NCI-H345 treated with DMSO at 0.1 percent for 48 hours (cell line): ENCODE measurements around the gene MOK.
A peak's percentile ranks its signal among the peaks of the same experiment; 100 is the strongest.
"Not testable (repeated sequence)": the region's sequence is repeated elsewhere in the genome, so short reads cannot be mapped to it uniquely, and the experiment has no call there.

Experiments
- DNase-seq: peaks from one replicate; lab custom pipeline; 2025; ENCODE audit not compliant: unreplicated experiment; lab: John Stamatoyannopoulos, UW

MOK gene, protein sequence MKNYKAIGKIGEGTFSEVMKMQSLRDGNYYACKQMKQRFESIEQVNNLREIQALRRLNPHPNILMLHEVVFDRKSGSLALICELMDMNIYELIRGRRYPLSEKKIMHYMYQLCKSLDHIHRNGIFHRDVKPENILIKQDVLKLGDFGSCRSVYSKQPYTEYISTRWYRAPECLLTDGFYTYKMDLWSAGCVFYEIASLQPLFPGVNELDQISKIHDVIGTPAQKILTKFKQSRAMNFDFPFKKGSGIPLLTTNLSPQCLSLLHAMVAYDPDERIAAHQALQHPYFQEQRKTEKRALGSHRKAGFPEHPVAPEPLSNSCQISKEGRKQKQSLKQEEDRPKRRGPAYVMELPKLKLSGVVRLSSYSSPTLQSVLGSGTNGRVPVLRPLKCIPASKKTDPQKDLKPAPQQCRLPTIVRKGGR

DNA sequence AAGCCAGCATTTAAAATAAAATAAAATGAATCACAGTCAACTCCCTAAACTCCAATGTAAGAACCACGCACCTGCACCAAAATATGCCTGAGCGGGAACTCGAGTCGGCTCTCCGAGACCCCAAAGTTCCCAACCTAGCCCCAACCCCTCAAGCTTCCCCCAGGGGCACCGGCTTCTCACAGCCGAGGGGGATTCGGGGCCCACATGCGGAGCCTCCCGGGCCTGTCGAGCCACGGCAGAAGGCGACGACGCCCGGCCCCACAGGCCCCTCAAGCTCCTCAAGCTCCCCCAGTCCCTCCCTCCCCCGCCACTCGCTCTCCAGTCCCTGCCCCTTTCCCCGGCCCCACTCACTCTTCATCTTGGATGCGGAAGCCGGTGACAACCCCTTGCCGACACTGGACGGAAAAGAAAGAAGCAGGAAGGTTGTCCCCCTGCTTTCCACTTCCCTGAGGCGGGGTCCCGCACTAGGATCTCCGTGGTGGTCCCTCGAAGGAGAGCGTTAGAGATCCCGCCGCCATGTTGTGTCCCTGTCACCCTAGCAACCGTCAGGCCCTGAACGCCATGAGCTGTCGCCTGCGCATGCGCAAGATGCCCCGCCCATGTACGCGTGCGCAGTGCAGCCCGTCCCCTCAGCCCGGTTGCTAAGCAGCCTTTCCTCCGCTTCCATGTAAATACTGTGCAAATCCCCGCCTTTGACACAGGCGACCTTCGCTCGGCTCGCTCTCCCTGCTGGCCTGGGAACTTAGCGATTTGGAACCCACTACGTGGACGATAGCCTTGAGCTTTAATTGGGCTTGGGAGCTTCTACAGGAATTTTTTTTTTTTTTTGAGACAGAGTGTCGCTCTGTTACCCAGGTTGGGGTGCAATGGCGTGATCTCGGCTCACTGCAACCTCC lies at the start of gene MOK:
TSS of gene MOK (minus strand) at position 554 of the 896 bp plus-strand sequence. CDS start at position 358, 196 bp downstream.
- DNase-seq, result peak; percentile 90

DNA sequence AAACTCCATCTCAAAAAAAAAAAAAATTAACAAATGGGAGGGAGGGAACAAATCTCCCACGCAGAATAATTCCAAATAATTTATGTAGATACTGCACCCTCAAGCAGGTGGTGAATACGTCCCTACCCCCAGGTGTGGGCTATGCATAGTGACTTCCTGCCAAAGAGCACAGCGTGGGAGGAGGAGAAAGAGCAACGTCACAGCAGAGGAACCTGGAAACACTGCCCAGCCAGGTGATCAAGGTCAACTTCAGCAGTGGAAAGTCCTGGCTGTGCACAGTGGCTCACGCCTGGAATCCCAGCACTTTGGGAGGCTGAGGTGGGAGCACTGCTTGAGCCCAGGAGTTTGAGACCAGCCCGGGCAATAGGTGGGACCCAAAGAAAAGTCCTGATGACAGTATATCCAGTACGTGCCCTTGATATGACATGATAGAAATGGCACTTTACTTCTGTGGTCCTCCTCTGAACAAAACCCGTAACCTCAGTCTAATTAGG lies 48.2 kb upstream of the MOK start:
- DNase-seq, result no peak

DNA sequence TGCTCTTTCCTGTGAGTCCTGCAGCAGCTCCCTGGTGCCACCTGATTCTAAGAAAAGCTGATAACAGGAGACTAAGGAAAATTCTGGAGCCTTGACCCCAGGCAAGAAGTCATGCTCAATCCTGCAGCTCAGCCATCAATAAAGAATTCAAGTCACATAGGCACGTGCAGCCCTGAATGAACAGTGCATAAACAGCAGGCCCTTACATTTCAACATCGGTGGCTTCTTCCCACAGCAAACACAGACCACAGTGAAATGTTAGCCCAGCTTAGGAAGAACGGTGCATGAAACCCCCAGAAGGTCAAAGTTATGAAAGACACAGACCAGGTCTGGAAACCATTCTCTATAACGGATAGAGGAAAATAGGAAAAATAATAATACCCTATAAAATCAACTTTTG lies 47.2 kb upstream of the MOK start:
- DNase-seq, result no peak

DNA sequence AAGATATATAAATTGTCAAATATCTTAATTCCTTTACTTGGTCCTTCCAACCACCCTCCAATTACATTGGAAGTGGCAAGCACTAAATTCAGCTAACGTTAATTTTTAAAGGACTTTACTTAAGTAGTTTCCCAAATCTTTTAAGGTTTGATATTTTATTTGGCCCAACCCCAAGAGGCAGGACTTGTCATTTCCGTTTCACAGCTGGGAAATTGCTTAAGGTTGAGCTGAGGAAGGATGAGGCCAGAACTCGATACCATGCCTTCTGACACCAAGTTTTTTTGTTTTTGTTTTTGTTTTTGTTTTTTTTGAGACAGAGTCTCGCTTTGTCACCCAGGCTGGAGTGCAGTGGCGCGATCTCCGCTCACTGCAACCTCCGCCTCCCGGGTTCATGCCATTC lies 46.6 kb upstream of the MOK start:
- not testable (repeated sequence) for DNase-seq

DNA sequence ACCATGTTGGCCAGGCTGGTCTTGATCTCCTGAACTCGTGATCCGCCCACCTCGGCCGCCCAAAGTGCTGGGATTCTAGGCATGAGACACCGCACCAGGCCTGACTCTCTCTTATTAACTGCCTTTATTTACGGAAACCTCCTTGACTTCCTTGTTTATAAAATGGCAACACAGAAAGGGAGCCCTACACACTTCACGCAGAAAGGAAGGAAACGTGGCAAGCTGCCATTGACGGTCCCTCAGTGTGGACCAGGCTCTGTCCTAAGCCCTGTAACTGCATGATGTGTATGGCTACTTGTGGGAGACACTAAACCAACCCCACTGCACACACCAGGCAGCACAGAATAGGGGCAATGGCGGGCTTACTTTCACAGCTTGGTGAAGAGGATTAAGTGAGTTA lies 46.1 kb upstream of the MOK start:
- no peak for DNase-seq

DNA sequence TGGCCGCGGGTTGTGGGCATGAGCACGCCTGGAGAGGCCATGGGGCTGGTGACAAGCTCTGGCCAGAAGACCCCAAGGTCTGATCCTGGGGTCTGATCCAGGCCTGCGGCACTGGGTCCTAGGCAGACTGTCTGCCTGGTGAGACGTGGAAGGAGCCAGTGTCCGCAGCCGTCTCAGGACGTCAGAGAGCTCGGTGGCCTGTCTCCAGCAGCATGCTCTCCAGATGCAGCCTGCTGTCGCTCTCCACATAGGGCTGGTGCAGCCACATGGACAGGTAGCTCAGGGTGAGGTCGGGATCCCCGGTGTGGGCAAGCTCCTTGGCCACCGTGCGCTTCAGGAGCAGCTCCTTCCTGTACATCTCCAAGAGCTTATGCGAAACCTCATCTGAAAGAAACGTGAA lies 43.4 kb upstream of the MOK start:
- DNase-seq, result no peak

DNA sequence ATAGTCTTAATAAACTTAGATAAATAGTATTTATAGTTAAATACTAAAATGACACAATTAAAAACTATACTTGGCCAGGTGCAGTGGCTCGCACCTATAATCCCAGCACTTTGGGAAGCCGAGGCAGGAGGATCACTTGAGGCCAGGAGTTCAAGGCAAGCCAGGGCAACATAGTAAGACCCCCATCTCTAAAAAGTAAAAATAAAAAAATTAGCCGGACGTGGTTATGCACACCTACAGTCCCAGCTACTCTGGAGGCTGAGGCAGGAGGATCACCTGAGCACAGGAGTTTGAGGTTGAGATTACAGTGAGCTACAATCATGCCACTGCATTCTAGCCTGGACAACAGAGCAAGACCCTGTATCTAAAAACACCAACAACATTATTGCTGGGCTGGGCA lies 41.7 kb upstream of the MOK start:
- no peak for DNase-seq

DNA sequence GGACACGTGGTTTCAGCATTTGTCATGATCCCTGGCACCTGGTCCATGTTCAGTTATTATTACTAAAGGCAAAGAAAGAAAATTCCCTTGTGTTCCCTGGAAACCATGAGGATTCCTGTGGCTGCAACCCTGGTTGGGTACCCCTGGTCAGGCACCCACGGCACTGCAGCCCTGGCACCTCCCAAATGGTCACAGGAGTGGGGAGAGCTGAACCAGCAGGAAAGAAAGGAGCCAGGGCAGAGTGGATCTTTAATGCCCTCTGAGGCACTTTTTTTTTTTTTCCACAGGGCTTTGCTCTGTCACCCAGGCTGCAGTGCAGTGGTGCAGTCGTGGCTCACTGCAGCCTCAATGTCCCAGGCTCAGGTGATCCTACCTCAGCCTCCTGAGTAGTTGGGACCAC lies 40.3 kb upstream of the MOK start:
- DNase-seq, result no peak

DNA sequence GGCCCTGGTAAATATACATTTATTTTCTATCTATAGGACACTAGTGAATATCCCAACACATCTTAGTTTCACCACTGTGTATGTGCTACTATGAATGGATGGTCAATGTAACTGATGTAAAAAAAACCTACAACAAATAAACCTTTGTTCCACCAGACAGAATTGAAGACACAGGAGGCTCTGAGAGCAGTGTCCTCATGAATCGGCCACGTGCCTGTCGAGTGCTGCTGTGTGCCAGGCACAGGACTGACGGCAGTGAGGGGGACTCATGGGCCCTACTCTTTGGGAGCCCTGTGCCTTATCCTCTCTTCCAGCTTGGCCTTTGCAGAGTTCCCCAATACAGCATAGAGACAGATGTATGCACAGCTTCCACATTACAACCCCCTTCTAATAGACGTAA lies 39.5 kb upstream of the MOK start:
- DNase-seq, result no peak

DNA sequence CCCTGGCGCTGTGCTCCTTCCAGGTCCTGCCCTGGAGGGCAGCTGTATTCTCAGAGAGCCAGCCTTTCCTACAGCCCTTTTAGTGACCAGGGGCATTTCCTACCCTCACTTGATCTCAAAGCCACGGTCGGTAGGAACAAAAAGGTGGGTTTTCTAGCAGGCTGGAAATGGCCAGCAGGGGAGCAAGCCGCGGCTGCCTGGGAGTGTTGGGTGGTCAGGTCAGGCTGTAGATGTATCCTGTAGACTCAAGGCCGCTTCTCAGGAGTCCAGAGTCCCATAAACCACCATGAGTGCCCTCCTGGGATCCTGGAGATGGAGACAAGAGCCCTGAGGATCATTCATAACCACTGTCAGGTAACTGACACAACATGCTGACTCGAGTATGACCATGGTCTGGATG lies 39.1 kb upstream of the MOK start:
- no peak for DNase-seq

DNA sequence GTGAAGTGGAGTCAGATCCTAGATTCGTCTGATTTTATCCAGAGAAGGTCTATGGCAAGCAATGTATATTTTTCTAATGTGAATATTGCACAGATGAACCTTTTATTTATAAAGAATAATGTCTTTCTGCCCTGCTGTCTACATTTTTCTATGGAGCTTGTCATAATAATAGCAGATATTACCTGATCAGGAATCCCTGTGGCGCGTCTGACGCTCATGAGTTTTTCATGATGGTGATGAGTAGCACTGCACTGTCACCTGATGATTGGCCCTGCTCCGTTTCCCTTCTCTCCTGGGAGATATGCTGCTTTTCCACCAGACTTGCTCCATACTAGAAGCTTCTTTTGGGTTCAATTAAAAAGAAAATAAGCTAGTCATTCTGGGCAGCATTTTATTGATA lies 37.3 kb upstream of the MOK start:
- no peak for DNase-seq

DNA sequence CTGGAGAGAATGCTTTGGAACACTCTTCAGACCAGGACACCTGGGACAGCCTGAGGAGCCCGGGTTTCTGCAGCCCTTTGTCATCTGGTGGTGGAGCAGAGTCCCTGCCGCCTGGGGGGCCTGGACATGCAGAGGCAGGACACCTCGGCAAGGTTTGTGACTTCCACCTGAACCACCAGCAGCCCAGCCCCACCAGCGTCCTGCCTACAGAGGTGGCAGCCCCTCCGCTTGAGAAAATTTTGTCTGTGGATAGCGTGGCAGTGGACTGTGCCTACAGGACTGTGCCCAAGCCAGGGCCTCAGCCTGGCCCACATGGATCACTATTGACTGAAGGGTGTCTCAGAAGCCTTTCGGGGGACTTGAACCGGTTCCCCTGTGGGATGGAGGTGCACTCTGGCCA lies 36.6 kb upstream of the MOK start:
- DNase-seq, result no peak

DNA sequence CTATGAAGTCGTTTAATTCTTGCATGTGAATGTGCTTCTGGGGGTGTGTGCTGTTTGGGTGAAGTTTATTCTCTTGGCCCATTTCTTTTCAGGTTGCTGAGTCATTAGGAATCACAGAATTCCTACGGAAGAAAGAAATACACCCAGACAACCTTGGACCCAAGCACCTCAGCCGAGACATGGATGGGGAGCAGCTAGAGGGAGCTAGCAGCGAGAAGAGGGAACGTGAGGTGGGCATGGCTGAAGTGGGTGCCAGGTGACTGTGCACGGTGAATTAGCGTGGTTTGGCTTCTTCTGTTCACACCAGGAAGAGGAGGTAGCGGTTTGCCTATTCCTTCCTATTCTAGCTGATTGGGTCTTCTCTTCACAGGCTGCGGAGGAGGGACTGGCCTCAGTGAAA lies 33.8 kb upstream of the MOK start:
- DNase-seq, result no peak

DNA sequence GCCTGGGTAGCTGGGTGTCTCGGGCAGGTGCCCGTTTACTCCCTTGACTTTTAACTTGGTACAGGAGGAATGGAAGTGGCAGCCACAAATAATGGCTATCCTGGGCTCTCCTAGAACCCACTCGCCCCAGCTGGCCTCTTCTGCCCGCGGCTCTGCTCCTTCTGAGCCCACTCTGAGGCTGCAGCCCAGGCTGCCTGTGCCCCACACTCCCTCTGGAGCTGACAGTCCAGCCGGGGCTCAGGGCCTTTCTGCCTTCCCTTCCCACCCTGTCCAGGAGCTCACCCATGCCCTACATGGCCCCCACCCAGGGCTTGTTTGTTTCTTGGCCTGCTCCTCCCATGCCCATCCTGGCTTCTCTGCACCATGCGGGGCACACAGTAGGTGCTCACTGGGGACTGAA lies 30.2 kb upstream of the MOK start:
- DNase-seq, result no peak

DNA sequence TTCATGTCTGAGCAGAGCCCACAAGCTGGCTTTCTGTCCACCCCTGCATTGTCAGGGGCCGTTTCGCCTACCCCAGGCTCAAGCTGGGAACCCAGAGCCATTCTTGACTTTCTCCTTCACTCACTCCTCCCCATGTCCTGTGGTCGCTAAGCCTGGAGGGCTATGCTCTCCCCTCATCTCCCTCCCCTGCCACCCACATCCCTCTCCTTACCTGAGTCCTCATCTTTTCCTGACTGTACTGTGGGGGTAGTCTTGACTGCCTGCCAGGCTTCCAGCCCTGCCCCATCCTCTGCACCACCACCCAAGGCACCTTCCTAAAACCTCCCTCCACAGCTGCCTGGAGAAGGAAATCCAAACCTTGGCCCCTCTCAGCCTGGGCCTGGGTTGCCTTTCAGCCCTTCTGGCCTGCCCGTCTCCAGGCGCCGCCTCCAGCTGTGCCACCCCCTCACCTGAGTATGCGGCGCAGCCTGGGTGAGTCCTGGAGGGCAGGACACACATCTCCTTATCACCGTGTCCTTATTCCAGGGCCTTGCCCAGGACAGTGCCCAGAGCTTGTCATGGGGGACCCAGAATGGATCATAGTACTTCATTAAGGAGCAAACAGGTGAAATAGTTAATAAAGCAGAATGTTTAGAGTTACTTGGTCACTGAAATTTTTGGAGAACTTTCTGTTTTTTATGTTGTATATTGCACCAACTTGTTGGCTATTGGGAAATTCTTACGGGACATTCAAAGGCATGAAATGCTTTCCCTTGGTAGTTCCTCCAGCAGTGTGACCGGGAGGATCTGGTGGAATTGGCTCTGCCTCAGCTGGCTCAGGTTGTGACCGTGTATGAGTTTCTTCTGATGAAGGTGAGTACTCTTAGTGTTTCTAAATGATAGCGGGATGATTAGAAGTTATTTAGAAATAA lies 29.1 kb upstream of the MOK start:
- no peak for DNase-seq

DNA sequence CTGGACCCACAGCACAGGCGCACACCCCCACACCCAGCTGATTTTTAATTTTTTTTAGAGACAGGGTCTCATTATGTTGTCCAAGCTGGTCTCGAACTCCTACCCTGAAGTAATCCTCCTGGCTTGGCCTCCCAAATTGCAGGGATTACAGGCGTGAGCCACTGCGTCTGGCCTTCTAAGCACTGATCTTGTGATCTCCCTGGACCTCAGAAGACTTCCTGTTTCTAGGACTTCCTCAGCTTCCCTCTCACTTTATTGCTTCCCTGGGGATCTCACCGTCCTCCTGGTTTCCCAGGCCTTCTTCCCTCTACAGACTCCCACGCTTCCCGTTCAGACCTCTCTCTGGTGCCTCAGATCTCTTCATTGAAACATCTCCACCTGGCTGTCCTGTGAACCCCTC lies 28.4 kb upstream of the MOK start:
- DNase-seq, result no peak

DNA sequence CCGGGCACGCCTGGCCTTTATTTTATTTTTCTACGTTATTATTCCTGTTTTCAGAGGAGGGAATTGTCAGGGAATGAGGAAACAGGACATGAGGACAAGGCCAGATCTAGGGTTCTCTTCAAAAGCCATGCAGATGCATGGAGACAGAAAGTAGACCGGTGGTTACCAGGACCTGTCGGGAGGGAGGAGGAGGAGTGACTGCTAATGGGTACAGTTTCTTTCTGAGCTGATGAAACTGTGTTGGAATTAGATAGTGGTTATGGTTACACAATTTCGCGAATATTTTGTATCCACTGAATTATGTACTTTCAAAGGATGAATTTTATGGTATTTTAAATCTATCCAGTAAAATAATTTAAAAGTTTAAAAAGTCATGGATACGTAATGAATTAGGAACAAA lies 25.8 kb upstream of the MOK start:
- DNase-seq, result no peak

DNA sequence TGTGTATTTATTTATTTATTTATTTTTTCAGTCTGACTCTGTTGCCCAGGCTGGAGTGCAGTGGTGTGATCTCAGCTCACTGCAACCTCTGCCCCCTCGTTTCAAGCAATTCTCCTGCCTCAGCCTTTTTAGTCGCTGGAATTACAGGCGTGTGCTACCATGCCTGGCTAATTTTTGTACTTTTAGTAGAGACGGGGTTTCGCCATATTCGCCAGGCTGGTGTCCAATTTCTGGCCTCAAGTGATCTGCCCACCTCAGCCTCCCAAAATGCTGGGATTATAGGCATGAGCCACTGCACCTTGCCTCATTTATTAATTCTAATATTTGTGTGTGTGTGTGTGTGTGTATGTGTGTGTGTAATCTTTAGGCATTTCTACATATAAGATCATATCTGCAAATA lies 24.4 kb upstream of the MOK start:
- DNase-seq, result not testable (repeated sequence)

DNA sequence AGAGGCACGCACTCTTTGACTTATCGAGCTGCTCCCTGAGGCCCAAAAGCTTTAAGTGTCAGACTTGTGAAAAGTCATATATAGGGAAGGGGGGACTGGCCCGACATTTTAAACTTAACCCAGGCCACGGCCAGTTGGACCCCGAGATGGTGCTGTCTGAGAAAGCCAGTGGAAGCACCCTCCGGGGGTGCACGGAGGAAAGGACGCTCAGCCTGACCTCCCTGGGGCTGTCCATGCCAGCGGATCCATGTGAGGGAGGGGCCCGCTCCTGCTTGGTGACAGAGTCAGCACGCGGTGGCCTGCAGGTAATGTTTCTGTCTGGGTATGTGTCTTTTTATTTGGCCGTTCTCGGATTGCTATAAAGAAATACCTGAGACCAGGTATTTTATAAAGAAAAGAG lies 21.6 kb upstream of the MOK start:
- no peak for DNase-seq

DNA sequence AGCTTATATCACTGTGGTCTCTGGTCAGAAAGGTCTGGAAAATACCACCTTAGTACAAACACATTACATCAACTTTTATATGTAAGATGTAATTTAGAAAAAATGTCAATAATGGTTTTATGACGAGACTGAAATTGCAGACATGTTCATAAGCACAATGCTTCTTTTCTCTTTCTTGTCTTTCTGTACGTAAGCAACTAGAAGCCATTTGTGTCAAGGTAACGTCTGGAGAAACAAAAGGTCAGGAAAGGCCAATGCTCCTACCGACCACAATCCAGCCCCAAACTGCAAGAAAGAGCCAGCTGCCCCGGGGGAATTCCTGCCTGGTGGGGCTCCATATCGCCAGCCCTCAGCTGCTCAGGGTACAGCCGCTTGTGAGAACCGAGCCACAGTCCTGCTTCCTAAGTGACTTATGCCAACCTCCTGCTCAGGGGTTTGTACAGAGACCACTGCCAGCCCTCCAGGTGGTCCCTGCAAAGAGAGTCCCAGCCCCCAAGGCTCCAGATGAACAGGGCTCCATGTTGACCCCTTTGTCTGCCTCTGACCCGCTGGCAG lies 20.9 kb upstream of the MOK start:
- DNase-seq, result no peak

DNA sequence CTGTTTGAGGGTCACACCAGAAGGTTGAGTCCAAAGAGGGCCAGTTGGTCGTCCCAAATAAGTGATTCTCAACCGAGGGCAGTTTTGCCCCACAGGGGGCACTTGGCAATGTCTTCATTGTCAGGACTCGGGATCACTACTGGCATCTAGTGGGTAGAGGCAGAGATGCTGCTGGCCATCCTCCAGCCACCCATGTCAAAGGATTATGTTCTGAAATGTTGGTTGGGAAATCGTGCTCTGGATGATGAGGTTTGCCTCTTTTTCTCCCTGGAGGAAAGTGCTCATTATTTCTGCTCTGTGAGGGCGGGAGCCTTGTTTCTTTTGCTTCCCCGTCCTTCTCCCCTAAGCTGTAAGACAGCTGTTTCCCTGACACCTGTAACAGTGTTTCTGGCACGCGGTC lies 18.1 kb upstream of the MOK start:
- DNase-seq, result no peak
